WTC11 (cell line): ENCODE measurements around the gene SNX10.

Source experiments
- NR1H2 ChIP-seq: sonication (generic); formaldehyde crosslinking; IDR thresholded peaks from 2 replicates; pipeline ENCODE4 v1.9.0; 2021; ENCODE audit warnings: mild to moderate bottlenecking, moderate library complexity, missing genetic modification reagents
- USF2 ChIP-seq: sonication (generic); formaldehyde crosslinking; IDR thresholded peaks from 2 replicates; pipeline ENCODE4 v1.8.1; 2023; ENCODE audit warnings: mild to moderate bottlenecking, missing genetic modification reagents, moderate library complexity
- ZNF232 ChIP-seq: sonication (generic); formaldehyde crosslinking; IDR thresholded peaks from 2 replicates; pipeline ENCODE4 v1.8.0; 2022; ENCODE audit warnings: mild to moderate bottlenecking, missing genetic modification reagents
- TF ChIP-seq, protein P1 (sequence below): fragments of 200-600 bp; IDR thresholded peaks from 2 replicates; pipeline ENCODE4 v1.8.0; 2022; ENCODE audit warnings: antibody characterized with exemption
- TF ChIP-seq, protein P2 (sequence below): sonication (generic); formaldehyde crosslinking; IDR thresholded peaks from 2 replicates; pipeline ENCODE4 v1.8.1; 2023; ENCODE audit warnings: mild to moderate bottlenecking, missing genetic modification reagents

GRCh38 chr7:26388256-26388655 lies 96.6 kb downstream of the SNX10 start:
- TF ChIP-seq, protein P1, sequence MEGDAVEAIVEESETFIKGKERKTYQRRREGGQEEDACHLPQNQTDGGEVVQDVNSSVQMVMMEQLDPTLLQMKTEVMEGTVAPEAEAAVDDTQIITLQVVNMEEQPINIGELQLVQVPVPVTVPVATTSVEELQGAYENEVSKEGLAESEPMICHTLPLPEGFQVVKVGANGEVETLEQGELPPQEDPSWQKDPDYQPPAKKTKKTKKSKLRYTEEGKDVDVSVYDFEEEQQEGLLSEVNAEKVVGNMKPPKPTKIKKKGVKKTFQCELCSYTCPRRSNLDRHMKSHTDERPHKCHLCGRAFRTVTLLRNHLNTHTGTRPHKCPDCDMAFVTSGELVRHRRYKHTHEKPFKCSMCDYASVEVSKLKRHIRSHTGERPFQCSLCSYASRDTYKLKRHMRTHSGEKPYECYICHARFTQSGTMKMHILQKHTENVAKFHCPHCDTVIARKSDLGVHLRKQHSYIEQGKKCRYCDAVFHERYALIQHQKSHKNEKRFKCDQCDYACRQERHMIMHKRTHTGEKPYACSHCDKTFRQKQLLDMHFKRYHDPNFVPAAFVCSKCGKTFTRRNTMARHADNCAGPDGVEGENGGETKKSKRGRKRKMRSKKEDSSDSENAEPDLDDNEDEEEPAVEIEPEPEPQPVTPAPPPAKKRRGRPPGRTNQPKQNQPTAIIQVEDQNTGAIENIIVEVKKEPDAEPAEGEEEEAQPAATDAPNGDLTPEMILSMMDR, result no peak
- TF ChIP-seq, protein P2, sequence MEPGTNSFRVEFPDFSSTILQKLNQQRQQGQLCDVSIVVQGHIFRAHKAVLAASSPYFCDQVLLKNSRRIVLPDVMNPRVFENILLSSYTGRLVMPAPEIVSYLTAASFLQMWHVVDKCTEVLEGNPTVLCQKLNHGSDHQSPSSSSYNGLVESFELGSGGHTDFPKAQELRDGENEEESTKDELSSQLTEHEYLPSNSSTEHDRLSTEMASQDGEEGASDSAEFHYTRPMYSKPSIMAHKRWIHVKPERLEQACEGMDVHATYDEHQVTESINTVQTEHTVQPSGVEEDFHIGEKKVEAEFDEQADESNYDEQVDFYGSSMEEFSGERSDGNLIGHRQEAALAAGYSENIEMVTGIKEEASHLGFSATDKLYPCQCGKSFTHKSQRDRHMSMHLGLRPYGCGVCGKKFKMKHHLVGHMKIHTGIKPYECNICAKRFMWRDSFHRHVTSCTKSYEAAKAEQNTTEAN (CRISPR knock-in tag), result no peak
- no peak for TF ChIP-seq USF2 (CRISPR knock-in tag)
- TF ChIP-seq ZNF232, result no peak
- no peak for TF ChIP-seq NR1H2 (CRISPR knock-in tag)
